A673 (cell line): ENCODE results near the gene RNF31.
A peak's percentile ranks its signal among the peaks of the same experiment; 100 is the strongest.

Source experiments
- CTCF ChIP-seq: fragments of 300-800, 200-600 bp; sonication (generic); conservative IDR thresholded peaks from 2 replicates; pipeline ENCODE4 v1.5.1; 2017; ENCODE audit warnings: low read depth, mild to moderate bottlenecking, antibody characterized with exemption, low read length, moderate library complexity, mixed read lengths
- EZH2 ChIP-seq: fragments of 200-600 bp; sonication (generic); IDR thresholded peaks from 2 replicates; pipeline ENCODE4 v1.6.1; 2017; ENCODE audit warnings: borderline replicate concordance, low read depth, mild to moderate bottlenecking, mixed read lengths, antibody characterized with exemption, low read length; ENCODE audit not compliant: poor library complexity, severe bottlenecking

GRCh38 chr14:24160850-24161804 is 13.8 kb downstream of the RNF31 start, which contains the start of gene IRF9:
- TF ChIP-seq CTCF (peak; percentile 99), EZH2 (no peak)
